ENCODE measurements around the gene UQCR11.

DNA sequence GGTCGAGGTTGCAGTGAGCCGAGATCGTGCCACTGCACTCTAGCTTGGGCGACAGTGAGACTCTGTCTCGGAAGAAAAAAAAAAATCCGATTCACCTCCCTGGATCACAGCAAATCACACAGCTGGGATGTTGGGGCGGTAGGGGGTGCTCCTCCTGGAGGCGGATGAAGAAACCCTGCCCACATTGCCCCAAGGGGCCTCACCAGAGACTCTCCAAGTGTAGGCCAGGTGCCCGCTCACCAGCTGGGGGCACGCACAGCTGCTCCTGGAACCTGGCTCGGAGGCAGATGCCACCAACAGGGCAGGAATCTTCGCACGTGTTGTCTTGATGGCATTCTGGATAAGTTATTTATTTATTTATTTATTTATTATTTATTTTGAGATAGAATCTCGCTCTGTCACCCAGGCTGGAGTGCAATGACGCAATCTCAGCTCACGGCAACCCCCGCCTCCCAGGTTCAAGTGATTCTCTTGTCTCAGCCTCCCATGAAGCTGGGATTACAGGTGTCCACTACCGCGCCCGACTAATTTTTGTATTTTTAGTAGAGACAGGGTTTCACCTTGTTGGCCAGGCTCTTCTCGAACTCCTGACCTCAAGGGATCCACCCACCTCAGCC lies 3.1 kb downstream of the UQCR11 start:
- TF ChIP-seq CTCF (conservative IDR thresholded peaks at IDR 0.05; ENCODE audit: low read length) (peak; percentile 12; the same call in 1 of the 2 replicates), EZH2phosphoT487 (IDR thresholded peaks at IDR 0.05; ENCODE audit: borderline replicate concordance, low read depth, low read length) (no peak)
